NCI-H526 (cell line): ENCODE data around the gene SUN5.

Experiments used
- DNase-seq, 2 experiments: peaks; one replicate each; lab custom pipeline; 2025; lab: John Stamatoyannopoulos, UW

The SUN5 gene

DNA sequence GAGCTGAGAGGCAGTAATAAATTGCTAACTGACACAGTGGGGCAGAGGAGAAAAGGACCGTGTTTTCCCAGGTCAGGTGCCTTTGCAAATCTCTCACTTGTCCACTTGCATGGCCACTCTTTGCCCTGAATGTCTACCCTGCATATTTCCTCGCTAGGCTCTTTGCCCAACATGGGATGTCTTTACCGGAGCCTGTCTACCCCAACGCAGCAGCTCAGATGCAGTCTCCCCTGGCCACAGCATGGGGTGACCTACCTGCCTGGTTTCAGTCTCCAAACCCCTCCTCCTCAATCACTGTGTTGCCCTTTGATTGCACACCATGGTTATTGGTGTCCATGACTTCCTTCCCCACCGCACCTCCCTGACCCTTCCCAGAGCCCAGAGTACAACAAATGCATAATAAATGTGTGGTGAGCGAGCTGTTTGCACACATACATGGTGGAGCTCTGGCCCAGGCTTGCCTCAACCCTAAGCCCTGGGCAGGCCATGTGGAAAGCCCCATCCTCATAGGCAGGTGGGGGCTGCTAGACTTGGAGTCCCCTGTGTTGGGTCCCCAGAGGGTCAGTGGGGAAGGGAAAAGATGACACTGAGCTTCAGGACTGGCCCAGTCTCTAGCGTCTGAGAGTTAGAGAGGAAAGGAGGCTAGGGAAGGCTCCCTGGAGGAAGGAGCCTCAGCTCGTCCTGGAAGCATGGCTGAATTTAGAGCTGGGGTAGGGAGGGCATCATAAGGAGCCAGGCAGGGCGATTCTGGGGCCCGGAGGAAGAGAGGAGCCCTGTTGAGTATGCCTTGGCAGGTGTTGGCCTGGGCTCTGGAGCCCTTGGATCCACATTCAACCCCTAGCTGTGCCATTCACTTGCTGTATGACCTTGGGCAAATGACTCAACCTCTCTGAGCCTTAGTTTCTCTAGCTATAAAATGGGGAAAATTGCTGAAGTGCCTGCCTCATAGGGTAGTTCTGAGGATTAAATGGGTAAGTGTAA lies 22.8 kb upstream of the SUN5 start:
- DNase-seq, result no peak

- no peak for DNase-seq
Measured at GRCh38 chr20:33026072-33026778, 22.0 kb upstream of the SUN5 start.

GRCh38 chr20:33025318-33025876 lies 21.2 kb upstream of the SUN5 start:
- DNase-seq, result no peak

DNA sequence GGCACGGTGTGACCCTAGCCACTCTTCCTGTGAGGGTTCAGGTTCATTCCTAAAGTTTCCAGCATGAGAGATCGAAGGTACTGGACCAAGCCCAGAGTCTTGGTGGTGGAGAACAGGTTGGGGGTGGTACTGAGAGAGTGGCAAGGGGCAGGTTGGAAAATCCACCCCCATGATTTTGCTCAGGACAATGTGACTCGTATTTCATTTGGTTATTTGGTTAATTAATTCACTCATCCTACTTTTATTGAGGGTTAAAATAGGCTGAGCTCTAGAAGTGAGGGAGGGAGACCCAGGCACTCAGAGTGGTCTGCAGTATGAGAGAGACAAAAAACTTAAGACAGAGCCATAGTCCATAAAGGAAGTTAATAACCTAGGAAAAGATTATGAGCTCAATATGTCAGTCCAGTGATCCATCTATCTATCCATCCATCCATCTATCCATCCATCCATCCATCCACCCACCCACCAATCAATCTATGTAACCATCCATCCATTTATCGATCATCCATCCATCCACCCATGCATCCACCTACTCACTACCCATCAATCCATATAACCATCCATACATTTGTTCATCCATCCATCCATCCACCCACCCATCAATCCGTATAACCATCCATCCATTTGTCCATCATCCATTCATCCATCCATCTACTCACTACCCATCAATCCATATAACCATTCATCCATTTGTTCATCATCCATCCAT lies 20.5 kb upstream of the SUN5 start:
- no peak for DNase-seq

- no peak for DNase-seq
Measured at GRCh38 chr20:33024243-33024560, 20.0 kb upstream of the SUN5 start.

- DNase-seq, result no peak
Measured at GRCh38 chr20:33023439-33024242, 19.4 kb upstream of the SUN5 start.

DNA sequence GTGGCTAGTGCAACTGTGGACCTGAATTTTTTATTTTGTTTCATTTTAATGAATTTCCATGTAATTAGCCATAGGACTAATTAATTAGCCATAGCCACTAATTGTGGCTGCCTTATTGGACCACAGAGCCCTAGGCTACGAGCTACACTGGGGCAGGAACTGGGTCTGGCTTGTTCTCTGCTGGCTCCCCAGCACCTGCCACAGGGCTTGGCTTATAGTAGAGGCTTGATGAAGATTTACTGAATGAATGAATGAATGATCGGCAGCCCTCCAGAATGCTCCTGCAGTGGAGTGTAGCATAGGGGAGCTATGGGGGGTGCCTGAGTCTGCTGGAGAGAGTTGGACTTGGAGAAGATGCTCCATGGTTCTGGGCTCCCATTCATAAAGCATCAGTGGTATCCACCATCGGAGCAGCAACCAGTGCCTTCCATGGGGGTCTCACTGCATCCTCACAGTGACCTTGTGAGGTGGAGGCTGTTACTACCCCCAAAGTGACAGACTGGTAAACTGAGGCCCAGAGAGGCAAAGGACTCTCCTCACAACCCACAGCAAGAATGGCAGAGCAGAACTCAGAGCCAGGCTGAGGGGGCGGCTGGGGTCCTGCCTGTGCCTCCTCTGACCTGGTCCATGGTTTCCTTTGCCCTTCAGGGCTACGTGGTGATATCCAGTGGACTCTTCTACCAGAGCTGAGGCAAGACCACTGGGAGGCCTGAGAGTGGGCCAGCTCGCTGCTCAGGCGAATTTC lies 18.6 kb upstream of the SUN5 start:
- DNase-seq, result no peak

GRCh38 chr20:33022289-33022688 lies 18.1 kb upstream of the SUN5 start:
- no peak for DNase-seq

- DNase-seq, result no peak
Measured at GRCh38 chr20:33021879-33022278, 17.6 kb upstream of the SUN5 start.

DNA sequence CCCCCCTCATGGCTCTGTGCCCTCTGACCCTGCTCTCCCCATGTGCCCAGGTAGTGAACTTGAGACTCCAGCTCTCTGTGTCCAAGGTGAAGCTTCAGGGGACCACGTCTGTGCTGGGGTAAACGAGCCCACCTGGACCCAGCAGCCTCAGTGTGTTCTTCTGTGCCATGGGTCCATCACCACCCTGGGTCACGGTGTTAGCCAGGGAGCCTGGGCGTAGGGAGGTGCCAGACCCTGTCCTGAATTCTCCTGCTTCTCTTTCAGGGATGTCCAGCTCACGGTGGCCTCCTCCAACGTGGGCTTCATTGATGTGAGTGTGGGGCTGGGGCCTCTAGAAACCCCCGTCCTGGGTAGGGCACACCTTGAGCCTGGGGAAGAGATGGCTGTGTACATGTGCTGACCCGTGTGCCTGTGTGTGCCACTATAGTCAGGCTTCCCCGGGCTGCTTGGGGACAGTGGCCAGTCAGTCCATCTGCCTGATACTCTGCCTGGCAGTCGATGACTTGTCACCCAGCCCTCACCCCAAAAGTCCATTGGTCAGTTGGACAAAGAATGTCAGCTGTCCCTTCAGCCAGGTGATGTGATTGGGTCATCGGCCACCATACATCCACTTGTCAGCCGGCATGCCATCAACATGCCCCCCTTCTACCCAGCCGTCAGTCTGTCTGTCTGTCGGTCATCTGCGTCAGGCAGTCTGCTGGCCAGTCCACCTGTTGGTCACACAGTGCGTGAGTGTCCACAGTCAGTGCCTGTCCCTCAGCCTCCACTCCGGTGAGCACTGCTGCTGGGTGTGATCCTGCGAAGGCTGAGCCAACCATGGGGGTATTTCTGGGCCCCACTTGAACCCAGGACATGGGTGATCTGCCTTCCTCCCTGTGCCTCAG lies 16.3 kb upstream of the SUN5 start:
- no peak for DNase-seq

DNA sequence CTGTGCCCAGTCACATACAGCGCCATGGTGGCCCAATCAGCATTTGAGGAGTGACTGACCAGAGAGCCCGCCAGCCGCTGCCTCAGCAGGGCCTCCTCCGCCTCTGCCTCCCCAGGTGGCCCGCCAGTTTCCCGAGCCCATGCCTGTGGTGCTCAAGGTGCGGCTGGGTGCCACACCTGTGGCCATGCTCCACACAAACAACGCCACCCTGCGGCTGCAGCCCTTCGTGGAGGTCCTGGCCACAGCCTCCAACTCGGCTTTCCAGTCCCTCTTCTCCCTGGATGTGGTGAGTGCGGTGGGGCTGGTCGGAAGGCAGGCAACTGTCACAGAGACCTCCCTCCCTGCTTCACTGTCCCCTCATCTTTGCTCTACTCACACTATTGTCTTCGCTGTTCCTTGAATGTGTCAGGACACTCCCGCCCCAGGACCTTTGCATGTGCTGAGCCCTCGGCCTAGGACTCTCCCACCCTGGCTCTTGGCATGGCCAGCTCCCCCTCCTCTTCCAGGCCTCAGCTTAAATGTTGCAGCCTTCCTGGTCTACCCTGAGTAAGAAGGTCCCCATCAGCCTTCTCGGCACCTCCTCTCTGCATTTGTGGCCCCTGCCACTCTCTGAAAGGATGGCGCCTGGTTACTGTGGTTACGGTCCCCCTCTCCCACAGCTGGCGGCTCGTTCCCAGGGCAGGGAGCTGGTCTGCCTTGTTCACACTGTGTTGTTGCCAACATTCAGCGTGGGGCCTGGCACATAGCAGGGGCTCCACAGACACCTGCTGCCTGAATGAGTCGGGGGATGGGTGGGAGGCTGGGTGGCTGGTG lies 15.4 kb upstream of the SUN5 start:
- no peak for DNase-seq

DNA sequence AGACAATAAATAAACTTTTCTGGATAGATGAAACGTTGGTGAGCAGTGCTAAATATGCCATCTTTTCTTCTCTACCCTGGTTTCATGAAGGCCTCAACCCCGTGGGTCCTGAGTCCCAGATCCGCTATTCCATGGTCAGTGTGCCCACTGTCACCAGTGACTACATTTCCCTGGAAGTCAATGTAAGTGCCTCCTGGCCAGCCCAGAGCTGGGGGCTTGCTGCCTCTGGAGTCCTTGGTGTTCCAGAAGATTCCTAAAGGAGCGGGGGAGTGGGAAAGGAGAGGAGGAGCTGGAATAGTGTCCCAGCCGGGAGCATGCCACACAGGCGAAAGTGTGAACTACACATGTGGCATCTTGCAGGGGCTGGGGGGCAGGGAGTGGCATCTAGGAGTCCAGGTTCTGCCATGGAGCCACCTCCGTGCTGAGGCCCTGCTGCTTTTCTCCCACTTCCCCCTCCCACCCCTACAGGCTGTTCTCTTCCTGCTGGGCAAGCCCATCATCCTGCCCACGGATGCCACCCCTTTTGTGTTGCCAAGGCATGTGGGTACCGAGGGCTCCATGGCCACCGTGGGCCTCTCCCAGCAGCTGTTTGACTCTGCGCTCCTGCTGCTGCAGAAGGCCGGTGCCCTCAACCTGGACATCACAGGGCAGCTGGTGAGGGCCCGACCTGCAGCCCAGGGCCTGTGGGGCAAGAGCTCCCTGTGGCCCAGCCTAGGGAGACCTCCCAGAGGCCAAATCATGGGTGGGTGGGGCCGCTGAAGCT lies 14.1 kb upstream of the SUN5 start:
- no peak for DNase-seq

DNA sequence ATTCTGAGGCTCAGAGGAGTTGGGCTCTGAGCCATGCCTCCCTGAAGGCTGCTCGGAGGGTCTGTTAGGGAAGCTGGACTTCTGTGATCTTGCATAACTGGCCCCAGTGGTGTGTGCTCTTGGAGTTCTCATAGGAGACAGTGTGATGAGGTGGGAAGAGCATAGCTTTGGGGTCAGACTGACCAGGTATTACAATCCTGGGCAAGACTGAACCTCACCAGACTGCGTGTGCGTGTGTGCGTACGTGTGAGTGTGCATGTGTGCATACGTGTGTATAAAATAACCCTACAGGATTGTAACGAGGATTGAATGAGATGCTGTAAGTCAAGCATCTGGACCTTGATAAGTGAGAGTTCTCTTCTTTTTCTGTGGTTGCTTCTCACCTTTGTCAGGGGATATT lies 13.3 kb upstream of the SUN5 start:
- DNase-seq, result no peak

- no peak for DNase-seq
Measured at GRCh38 chr20:33016581-33017109, 12.4 kb upstream of the SUN5 start.

DNA sequence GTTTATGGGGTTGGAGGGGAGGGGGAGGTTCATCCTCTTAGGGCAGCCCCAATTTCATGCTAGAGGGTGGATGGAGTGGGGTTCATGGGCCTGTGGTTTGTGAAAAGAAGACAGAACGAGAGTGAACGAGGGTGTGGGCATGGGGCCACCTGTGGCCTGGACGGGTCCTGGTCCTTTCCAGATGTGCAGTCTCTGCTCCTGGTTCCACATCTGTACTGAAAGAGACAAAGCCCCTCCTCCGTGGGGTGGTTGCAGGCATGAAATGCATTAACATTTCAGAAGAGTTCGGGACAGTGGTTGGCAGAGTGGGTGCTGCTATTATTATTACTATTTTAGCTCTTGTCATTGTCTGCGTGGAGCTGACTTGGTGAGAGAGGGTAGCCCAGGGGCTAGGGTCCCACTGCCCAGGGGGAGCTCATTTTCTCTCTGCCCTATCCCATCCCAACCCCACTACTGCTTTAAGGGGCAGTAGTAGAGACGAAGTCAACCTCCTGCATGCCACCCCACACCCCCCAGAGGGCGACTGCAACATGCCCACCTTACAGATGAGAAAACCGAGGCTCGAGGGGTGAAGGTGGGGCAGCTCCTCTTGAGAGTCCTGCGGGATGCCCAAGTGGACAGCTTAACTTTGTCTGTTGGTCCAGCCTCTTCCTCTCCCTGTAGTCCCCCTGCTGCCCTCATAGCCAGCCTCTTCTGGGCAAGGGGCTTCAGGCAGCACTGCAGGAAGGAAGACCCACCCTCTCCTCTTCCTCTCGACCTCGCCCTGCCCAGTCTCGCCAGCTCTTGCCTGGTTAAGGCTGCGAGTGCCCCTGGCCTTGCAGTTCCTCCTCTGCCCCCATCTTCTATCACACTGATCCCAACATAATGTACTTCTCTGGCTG lies 11.7 kb upstream of the SUN5 start:
- DNase-seq, result no peak

- DNase-seq, result no peak
Measured at GRCh38 chr20:33015114-33015484, 10.9 kb upstream of the SUN5 start.
